GF-D8 (cell line): ENCODE results near the gene TNNC1.

Source experiments
- DNase-seq: peaks from one replicate; lab custom pipeline; 2025; lab: John Stamatoyannopoulos, UW

TNNC1 gene

DNA sequence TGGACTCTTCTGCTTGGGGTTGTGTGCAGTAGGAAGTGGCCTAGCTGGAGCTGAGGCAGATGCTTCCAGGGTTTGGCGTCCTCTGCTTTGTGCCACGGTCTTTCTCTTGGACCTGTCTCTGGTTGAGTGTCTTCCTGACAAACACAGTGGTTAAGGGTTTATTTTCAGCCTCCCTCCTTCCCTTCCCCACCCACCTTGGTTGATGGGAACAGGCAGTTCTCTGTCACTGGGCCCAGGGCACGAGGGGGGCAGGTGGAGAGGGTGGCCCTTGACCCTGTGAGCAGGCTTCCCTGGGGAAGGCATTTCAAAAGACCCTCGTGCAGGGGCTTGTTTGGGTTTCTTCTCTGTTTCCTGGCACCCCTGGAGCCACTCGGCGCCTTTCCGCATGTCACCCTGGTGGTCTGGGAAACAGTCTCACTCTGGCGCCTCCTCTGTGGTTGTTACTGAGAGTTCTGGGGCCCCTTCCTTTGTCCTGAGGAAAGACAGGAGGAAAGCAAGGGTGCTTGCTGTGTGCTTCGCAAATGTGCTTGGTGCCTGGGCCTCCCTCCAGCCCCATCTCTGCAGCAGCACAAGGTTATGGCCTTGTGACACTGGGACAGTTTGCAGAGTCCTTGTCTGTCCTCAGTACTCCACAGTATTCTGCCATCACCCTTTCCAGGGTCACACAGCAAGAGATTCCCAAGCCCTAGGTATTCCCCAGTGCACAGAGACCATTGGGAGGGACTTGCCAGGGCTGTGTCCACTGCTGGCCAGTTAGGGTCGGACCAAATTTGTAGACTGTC, 31.0 kb upstream of the TNNC1 start:
- DNase-seq, result no peak

GRCh38 chr3:52483577-52484381, 29.9 kb upstream of the TNNC1 start:
- no peak for DNase-seq

GRCh38 chr3:52483081-52483480, 29.2 kb upstream of the TNNC1 start:
- DNase-seq, result no peak

DNA sequence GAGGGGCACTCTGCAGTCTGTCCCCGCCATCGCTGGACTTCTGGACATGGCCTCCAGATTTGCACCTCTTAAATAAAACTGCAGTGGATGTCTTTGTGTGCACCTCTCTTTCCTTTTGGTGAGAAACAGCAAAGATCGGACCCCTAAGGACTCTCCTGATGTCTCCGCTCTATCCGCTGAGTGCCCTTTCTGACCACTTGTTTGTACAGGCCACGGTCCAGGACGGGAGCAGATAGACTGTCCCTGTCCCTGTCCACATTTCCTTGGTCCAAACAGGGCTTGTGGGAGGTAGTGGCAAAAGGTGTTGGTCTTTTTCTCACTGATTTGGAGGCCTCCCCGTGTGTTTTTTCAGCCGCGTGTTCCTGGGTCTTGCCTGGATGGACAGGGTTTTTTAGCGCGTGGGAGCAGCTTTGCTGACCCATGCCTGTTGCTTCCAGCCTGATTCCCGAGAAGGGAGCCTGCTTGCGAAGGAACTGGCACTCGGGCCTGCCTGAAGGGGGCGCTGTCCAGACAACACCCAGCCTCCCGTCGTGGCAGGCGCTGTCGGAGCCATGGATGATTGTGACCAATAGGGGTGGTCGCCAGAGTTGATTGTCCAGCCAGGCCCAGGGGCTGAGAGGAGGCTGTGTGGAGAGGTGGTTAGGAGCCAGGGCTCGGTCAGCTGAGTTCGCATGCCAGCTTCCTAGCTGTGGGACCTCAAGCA, 28.1 kb upstream of the TNNC1 start:
- DNase-seq, result no peak

DNA sequence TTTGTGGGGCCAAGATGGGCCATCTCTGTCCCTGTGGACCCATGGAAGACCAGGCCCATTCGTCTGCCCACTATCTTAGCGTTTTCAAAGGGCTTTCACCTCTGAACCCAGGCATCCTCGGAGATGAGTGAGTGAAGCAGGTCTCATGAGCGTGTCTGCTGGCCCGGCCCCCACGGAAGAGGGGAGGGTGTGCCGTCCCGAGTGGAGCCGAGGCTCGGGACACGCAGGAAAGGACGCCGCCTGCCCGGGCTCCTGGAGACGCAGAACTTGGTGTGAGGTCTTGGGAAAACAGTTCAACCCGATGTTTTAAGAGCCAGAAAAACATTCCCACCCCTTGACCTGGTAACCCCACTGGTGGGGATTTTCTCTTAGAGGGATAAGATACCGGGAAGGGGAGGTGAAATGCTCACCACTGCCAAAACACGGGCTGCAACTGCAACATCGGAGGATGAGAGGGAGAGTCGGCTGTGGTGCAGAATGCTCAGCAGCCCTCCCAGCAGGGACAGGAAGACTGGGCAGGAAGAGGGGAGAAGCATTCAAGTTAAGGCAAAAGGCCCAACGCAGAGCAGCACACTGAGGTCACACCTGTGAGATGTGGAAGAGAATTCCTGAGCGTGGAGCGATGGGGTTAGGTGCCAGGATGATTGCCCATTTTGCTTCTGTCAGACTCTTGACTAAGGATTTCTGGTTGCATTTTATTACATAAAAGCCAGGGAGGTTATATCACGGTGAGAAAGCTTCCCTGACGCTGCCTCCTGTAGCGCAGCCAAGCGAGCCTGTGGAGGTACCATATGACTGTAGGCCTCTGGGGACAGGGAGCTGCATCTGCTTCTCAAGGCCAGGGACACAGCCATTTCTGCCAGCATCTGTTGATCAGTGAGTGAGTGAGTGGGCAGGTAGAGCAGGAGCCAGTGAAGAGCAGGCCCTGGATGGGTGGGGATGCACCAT, 27.2 kb upstream of the TNNC1 start:
- no peak for DNase-seq

GRCh38 chr3:52479877-52480575, 26.2 kb upstream of the TNNC1 start:
- DNase-seq, result no peak

DNA sequence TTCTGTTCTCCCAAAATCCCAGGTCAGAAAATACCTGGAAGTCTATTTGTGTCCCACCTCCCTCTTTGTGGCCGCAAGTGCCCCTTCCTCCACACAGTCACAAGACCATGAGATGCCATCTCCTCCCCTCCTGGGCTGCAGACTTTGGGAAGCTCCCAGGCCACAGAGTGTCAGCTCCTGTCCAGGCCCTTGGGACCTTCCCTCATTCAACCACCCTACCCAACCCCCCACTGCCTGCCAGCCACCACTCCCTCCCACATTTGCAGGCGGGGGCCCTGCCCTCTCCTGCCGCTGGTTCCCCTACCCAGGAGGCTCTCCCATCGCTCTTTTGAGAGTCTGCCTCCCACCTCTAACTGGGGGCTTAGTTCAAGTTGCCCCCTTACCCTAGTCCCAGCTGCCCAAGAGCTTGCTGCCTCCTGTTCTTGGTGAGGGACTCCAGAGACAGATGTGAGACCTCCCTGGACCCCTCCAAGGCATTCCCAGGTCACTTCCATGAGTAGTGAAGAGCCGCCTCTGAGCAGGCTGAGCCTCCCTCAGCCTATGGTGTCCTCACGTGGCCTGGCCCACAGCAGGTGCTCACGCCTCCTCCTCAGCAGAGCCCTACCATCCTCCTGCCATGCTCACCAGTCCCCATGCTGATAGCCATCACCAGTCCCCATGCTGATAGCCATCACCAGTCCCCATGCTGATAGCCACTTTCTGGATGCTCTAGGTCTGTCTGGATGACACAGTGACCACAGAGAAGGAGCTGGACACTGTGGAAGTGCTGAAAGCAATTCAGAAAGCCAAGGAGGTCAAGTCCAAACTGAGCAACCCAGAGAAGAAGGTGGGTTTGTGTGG, 25.4 kb upstream of the TNNC1 start:
- no peak for DNase-seq

GRCh38 chr3:52477796-52478095, 23.9 kb upstream of the TNNC1 start:
- DNase-seq, result no peak

GRCh38 chr3:52477076-52477795, 23.4 kb upstream of the TNNC1 start:
- no peak for DNase-seq

DNA sequence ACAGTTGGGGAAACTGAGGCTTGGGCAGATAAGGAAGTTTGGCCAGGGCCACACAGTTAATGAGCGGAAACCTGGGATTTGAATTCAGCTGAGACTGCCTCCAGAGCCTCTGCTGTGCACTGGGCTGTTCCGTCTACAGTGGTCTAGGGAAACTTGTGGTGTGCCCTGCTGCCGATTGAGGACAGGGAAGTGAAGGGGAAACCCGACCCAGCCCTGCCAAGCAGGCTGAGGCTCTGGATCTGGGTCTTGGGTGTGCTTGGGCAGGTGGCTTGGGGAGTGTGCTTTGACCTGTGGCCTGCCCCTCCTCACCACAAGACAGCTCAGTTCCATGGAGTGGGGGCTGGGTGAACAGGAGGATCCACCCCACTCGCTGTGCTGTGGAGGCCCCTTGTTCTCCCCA, 19.2 kb upstream of the TNNC1 start:
- DNase-seq, result no peak

GRCh38 chr3:52472239-52473000, 18.6 kb upstream of the TNNC1 start:
- no peak for DNase-seq

DNA sequence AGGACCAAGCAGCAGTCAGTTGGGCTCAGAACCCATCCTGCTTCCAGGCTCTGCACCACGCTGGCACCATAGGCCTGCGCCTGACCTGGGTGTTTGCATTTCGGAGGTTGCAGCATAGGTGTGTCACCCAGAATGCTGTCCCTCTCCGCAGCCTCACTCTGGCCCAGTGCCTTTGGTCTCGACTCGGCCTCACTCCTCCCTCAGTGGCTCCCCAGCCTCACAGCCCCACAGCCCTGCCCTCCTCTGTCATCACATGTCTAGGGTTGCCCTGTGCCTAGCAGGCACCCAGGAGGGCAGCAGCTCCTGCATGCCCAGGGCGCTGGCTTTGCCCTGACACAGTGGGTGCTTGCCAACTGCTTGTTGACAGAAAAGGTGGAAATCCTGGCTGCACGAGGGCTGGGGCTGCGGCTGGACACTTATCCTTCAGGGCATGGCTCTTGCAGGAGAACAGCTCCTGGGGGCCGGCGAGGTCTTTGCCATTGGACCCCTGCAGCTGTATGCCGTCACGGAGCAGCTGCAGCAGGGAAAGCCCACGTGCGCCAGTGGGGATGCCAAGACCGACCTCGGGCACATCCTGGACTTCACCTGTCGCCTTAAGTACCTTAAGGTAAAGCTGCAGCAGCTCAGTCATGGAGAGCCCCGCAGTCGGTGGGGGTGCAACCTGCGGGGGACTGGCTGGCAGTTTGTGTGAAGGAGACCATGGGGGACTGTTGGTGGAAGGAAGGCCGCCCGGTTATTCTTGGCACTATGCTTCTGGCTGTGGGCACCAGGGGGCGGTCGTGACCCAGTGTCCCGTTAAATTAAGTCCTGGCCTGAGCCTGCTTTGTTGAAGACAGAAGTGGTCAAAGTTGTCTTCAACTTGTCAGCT, 17.8 kb upstream of the TNNC1 start:
- DNase-seq, result peak; percentile 5

- no peak for DNase-seq
These were observed 17.1 kb upstream of the TNNC1 start for GRCh38 chr3:52470920-52471319.

GRCh38 chr3:52469001-52469400, 15.2 kb upstream of the TNNC1 start:
- DNase-seq, result no peak

DNA sequence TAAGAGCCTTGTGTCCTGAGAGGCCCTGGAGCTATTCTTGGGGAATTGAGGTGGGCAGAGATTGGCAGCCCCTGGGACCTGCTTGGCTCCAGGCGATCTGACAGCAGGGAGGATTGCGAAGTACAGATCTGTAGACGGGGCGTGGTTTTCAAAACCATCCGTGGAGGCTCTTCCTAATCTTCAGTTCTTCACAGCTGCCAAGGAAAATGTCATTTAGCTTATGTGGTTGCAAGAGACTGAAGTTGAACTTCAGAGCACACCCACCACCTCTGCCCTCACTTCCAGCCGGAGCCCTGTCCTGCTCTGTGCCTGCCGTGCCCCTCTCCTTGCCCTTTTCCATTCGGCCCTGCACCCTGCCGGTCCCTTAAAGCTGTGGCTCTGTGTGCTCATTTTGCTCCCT, 14.5 kb upstream of the TNNC1 start:
- peak; percentile 30 for DNase-seq

- DNase-seq, result no peak
These were observed 9.6 kb upstream of the TNNC1 start for GRCh38 chr3:52463416-52463815.

DNA sequence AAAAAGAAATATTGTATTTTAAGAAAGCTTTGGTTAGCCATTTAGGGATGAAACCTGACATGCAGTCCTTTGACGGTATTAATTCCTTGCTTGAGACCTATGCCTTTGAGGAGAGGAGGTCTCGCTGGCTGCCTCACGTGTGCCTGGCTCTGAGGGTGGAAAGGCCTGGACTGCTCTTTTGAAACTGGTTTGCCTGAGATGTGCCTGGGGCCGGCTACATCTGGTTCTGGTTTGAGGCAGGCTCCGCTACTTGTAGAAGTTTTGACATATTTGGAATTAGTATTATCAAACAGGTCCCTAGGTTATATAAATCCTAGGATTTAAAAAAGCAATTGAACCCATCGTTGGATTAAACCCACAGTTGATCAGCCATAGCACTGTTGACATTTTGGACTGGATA, 8.0 kb upstream of the TNNC1 start:
- no peak for DNase-seq
